Gastrocnemius medialis (tissue), 4 donors: Measurements from ENCODE around the gene ZBTB7C. TPM values are rescaled to one million over a fixed set of nuclear protein-coding genes. Genes with fewer than 3 reads are reported as not detected.

Experiments used
- ATAC-seq, 2 donors: fragments of 150-250 bp; one replicate each; pipeline ENCODE4 v1.9.1; 2016
- DNase-seq, 2 donors: peaks; one replicate each; pipeline ENCODE4 v3.0.0-alpha.2; 2019
- H3K27ac ChIP-seq, 4 donors: fragments of 200-600 bp; sonication (generic); 1 replicate in 1 of 4; 2 replicates in 3 of 4; pipeline ENCODE4 v1.5.1; 2016 to 2018; ENCODE audit warnings: mild to moderate bottlenecking in 2 of 4, moderate library complexity in 1 of 4
- H3K27me3 ChIP-seq, 3 donors: fragments of 200-600 bp; sonication (generic) in 2 of 3; 1 replicate in 1 of 3; 2 replicates in 2 of 3; pipeline versions ENCODE4 v1.5.1 to v1.6.0; 2016 to 2019; ENCODE audit warnings: mild to moderate bottlenecking in 1 of 3, moderate library complexity in 1 of 3
- H3K36me3 ChIP-seq, 2 donors: fragments of 200-600 bp; sonication (generic) in 1 of 2; one replicate each; pipeline ENCODE4 v1.5.1; 2017 to 2018
- H3K4me1 ChIP-seq, 2 donors: fragments of 200-600 bp; sonication (generic) in 1 of 2; one replicate each; pipeline ENCODE4 v1.5.1; 2016 to 2017; ENCODE audit warnings: mild to moderate bottlenecking in 2 of 2
- H3K4me3 ChIP-seq, 4 donors: fragments of 200-600 bp; sonication (generic) in 3 of 4; 1 replicate in 1 of 4; 2 replicates in 3 of 4; pipeline ENCODE4 v1.5.1; 2016 to 2019; ENCODE audit warnings: mild to moderate bottlenecking in 2 of 4
- H3K9me3 ChIP-seq, 3 donors: fragments of 200-600 bp; sonication (generic) in 2 of 3; 1 replicate in 1 of 3; 2 replicates in 2 of 3; pipeline ENCODE4 v1.5.1; 2016 to 2019
- POLR2A ChIP-seq, 2 donors: fragments of 450-650 bp; IDR thresholded peaks; one replicate each; pipeline ENCODE4 v1.6.1; 2017; ENCODE audit warnings: antibody characterized with exemption in 2 of 2, mild to moderate bottlenecking in 2 of 2, moderate library complexity in 2 of 2
- in situ Hi-C, 4 donors: fragments of 200-750 bp; cut with MboI; loops; one replicate each; pipeline versions ENCODE4 v1.15.0 to v1.8.0; 2017; ENCODE audit warnings: low sequenced_read_pairs in 4 of 4
- intact Hi-C: fragments of 100-400 bp; cut with DNase I; formaldehyde crosslinking; loops from one replicate; pipeline ENCODE4 v1.15.1; 2023; ENCODE audit warnings: low total_unique reads
- total RNA-seq, 4 donors: library from RNA; depleted of rRNA; stranded (reverse); fragments of >200 nt; gene quantifications; one replicate each; pipeline versions ENCODE4 v1.1.0 to v1.2.3, GENCODE V29; 2016
- TF ChIP-seq, protein P1 (sequence below), 5 experiments: fragments of 450-650 bp in 3 of 5; fragments of 200-600 bp in 2 of 5; sonication (generic) in 2 of 5; IDR thresholded peaks in 4 of 5; conservative IDR thresholded peaks in 1 of 5; 1 replicate in 4 of 5; 2 replicates in 1 of 5; pipeline ENCODE4 v1.5.1; 2016 to 2019; ENCODE audit warnings: antibody characterized with exemption in 5 of 5, mild to moderate bottlenecking in 3 of 5, moderate library complexity in 3 of 5

Gene ZBTB7C
- total RNA-seq, 4 donors from 2014 or later: 0.53 to 12.3 (median 1.1) TPM

DNA sequence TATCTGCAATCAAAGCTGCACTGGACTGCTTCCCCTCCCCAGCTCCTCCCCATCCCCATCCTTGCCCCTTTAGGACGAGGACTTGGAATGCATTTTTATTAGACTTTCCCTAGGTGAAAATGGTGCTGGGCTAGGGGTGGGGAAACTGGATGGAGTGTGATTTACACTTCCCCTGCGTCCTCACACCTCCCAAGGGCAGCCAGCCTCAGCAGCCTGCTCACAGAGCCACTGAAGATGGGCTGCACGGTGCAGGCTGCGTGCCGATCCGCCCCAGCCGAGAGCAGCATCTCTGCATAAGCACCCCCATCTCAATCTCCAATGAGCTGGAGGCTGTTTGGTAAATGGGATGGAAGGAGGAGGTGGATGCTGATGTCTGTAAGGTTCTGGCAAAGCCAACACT lies 87.6 kb downstream of the ZBTB7C start:
- Histone ChIP-seq H3K27ac (no peak overlapping the region), H3K9me3 (no peaks in the 10 kb centered on the region), H3K4me1 (no peaks in the 10 kb centered on the region), H3K4me3 (no peak overlapping the region), H3K27me3 (no peaks in the 10 kb centered on the region), H3K36me3 (no peaks in the 10 kb centered on the region)
- ATAC-seq: no peak
- no peak for TF ChIP-seq POLR2A (IDR thresholded peaks at IDR 0.05)
- TF ChIP-seq, protein P1, sequence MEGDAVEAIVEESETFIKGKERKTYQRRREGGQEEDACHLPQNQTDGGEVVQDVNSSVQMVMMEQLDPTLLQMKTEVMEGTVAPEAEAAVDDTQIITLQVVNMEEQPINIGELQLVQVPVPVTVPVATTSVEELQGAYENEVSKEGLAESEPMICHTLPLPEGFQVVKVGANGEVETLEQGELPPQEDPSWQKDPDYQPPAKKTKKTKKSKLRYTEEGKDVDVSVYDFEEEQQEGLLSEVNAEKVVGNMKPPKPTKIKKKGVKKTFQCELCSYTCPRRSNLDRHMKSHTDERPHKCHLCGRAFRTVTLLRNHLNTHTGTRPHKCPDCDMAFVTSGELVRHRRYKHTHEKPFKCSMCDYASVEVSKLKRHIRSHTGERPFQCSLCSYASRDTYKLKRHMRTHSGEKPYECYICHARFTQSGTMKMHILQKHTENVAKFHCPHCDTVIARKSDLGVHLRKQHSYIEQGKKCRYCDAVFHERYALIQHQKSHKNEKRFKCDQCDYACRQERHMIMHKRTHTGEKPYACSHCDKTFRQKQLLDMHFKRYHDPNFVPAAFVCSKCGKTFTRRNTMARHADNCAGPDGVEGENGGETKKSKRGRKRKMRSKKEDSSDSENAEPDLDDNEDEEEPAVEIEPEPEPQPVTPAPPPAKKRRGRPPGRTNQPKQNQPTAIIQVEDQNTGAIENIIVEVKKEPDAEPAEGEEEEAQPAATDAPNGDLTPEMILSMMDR (IDR thresholded peaks at IDR 0.05 in 4 of 5, conservative IDR thresholded peaks at IDR 0.05 in 1 of 5): no peak
- DNase-seq: no peak
- in situ Hi-C loops: no loop called here
- intact Hi-C loops: no loop called here

DNA sequence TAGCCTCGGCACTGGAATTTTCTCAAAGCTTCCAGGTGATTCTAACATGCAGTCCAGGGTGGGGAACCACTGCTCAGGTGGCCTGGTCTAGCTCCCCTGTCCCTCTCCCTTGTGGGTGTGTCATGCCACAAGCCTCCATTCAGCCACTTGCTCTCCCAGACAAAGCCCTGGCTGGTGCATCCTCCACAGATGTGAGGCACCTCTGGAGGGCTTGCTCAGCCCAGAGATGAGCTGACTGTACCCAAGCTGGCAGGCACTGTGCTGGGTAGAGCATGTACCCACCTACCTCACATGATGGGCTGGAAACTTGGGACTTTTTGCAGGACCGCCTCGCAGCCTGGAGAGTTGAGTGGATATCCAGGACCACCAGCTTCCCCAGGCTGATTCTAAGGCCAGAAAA lies 88.1 kb downstream of the ZBTB7C start:
- no peaks in the 10 kb centered on the region for H3K9me3 ChIP-seq
- ATAC-seq (no peak), DNase-seq (no peak)
- no peak overlapping the region for H3K27ac ChIP-seq
- intact Hi-C loops: no loop called here
- in situ Hi-C loops: no loop called here
- H3K4me3 ChIP-seq: no peak overlapping the region
- no peaks in the 10 kb centered on the region for H3K36me3 ChIP-seq
- TF ChIP-seq, protein P1 (IDR thresholded peaks at IDR 0.05 in 4 of 5, conservative IDR thresholded peaks at IDR 0.05 in 1 of 5): no peak
- TF ChIP-seq POLR2A (IDR thresholded peaks at IDR 0.05): no peak
- H3K4me1 ChIP-seq: no peaks in the 10 kb centered on the region
- H3K27me3 ChIP-seq: no peaks in the 10 kb centered on the region

DNA sequence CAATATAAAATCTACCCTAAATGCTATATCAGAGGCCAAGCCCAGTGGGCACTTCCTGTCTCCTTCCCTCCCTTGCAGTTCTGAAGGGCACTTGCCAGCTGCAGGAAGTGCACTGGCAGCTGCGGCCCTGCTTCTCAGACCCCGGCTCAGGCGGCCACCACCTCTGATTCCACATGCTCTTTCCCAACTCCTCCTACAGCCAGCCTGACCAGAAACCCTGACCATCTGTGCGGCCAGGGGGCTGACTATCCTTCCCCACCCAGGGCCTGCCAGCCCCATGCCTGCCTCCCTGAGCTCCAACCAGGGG lies 88.6 kb downstream of the ZBTB7C start:
- no peak overlapping the region for H3K27ac ChIP-seq
- DNase-seq (no peak), ATAC-seq (no peak)
- TF ChIP-seq POLR2A (IDR thresholded peaks at IDR 0.05): no peak
- TF ChIP-seq, protein P1 (IDR thresholded peaks at IDR 0.05 in 4 of 5, conservative IDR thresholded peaks at IDR 0.05 in 1 of 5): no peak
- H3K27me3 ChIP-seq: no peaks in the 10 kb centered on the region
- H3K4me1 ChIP-seq: no peaks in the 10 kb centered on the region
- no peaks in the 10 kb centered on the region for H3K9me3 ChIP-seq
- intact Hi-C loops (no loop called here), in situ Hi-C loops (no loop called here)
- H3K4me3 ChIP-seq: no peak overlapping the region
- no peaks in the 10 kb centered on the region for H3K36me3 ChIP-seq

DNA sequence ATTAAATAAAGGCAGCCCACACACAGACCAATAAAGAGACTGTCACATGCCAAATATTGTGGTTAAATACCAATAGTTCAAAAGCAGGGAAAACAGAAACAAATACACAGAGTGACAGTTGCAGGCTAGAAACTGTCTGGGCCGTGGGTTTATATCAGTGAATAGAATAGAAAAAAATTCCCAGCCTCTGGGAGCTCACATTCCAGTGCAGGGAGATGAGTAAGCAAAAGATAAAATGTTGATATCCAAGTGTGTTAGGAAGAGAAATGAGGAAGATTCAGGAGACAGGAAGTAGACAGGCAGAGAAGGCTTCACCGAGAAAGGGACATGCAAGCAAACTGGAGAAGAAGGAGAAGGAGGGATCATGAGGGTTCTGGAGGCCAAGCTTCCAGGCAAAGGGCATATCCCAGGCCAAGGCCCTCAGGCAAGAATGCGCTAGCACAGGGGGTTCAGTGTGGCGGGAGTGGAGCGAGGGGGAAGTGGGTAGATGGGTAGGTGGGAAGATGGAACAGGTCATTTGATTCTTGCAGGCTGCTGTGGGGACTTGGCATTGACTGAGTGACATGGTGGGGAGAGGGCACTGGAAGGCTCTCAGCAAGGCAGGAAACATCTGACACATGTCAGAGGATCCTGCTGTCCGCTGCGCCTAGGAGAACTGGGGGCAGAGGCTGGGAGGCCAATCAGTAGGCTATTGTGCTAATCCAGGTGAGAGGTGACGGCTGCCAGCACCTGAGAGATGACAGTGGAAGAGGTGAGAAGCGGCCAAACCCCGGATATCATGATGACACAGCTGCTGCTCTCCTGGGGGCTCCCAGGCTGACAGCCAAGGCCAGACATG lies 89.2 kb downstream of the ZBTB7C start:
- Histone ChIP-seq H3K36me3 (no peaks in the 10 kb centered on the region), H3K27me3 (no peaks in the 10 kb centered on the region), H3K4me3 (no peak overlapping the region), H3K27ac (no peak overlapping the region), H3K9me3 (no peaks in the 10 kb centered on the region), H3K4me1 (no peaks in the 10 kb centered on the region)
- DNase-seq: no peak
- in situ Hi-C loops: no loop called here
- ATAC-seq: no peak
- intact Hi-C loops: no loop called here
- TF ChIP-seq, protein P1 (IDR thresholded peaks at IDR 0.05 in 4 of 5, conservative IDR thresholded peaks at IDR 0.05 in 1 of 5): no peak
- no peak for TF ChIP-seq POLR2A (IDR thresholded peaks at IDR 0.05)

DNA sequence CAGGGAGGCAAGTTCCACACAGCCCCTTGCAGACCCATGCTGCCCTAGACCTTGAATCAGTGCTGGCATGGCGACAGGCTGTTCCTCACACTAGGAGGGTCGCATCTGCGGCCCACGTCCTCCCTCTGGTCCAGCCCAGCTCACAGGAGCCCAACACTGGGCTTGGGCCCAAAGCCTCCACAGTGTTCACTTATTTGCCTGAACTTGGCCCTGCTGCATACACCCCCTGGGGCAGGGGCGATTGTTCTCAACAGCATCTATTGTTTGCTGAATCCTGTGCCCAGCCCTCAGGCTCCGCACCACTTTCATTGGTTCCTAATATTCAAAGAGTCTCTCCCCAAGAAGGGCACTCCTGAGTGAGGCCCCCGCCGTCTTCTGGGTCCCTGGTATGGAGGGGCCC lies 90.7 kb downstream of the ZBTB7C start:
- H3K4me3 ChIP-seq: no peak overlapping the region
- H3K27ac ChIP-seq: no peak overlapping the region
- H3K4me1 ChIP-seq: no peaks in the 10 kb centered on the region
- H3K9me3 ChIP-seq: no peaks in the 10 kb centered on the region
- intact Hi-C loops (no loop called here), in situ Hi-C loops (no loop called here)
- no peak for DNase-seq
- TF ChIP-seq, protein P1 (IDR thresholded peaks at IDR 0.05 in 4 of 5, conservative IDR thresholded peaks at IDR 0.05 in 1 of 5): no peak
- ATAC-seq: no peak
- no peaks in the 10 kb centered on the region for H3K36me3 ChIP-seq
- H3K27me3 ChIP-seq: no peaks in the 10 kb centered on the region
